ENCODE results near the gene PRKAG1.

The PRKAG1 gene

DNA sequence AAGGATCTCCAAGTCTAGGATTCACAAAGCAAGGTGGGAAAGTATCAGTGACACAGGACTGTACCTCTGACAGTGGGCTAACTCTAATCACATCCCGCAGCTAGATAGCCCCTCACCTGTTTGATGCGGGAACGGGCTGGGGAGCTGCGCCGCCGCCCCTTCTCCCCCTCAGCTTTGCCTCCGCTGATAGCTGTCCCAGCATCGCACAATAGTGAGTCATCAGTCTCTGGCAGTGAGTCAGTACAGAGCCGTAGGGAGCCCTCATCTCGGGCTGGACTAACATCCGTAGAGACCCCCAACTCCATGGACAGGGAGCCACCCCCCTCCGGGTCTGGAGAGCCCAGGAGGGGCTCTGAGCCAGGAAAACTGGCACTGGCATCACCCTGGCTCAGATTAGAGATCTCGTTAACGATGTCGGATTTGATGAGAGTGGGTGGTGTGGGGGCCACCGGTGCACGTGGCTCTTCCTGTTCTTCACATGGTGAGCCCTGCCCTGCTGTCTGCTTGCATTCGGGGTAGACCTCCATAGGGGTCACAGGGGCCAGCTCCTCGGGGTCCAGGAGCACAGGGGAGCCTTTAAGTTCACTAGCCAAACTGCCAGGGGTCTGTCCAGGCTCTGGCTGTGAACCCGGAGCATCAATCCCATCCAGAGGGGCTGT is 31.1 kb upstream of the PRKAG1 start:
- DNase-seq (ENCODE audit: low read depth, low spot score), result no peak

DNA sequence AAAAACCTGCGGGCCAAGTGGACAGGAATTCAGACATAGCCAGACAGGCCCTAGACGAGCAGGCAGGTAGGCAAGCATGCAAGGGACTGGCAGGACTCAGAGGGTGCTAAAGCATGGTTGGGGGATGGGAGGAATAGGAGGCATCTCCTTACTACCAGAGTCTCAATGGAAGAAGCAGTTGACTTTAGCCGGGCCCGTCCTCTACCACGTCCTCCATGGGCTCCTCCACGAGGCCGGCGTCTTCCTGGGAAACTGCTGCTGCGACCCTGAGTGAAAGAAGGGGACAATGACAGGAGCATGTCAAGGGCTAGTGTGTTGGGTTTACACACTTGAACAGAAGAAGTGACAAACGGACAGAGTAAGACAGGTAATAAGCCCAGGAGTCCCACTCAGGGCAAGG is 30.4 kb upstream of the PRKAG1 start:
- no peak for DNase-seq (ENCODE audit: low read depth, low spot score)

DNA sequence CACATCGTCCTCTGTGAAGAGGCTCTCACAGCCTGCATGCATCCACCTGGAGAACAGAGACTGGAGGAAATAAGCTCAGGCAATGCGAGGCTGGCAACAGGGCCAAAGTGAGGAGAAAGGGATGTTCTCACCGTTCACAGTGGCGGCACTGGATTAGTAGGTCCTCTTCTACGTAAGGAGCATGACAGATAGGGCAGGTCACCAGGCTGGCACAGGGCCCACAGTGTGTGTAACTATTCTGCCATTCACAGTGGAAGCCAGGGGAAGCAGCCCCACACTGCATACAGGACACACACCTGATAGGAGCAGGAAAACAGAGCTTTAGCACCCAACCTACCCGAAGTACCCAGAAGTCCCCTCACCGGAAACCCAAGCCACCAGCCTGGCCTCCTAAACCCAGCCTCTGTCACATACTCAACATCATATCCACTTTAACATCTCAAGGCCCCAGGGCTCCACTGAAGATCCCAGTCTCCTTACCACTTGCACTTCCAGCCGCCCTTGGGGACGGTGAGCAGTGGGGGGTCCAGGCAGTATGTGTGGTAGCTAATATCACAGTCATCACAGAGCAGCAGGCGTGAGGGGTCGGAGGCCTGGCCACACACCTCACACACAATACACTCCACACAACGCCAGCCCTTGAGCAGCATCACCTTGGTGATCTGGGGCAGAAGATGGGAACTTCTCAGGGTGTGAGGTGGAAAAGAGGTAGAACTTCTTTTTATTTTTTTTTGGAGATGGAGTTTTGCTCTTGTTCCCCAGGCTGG is 27.7 kb upstream of the PRKAG1 start:
- no peak for DNase-seq (ENCODE audit: low read depth, low spot score)

DNA sequence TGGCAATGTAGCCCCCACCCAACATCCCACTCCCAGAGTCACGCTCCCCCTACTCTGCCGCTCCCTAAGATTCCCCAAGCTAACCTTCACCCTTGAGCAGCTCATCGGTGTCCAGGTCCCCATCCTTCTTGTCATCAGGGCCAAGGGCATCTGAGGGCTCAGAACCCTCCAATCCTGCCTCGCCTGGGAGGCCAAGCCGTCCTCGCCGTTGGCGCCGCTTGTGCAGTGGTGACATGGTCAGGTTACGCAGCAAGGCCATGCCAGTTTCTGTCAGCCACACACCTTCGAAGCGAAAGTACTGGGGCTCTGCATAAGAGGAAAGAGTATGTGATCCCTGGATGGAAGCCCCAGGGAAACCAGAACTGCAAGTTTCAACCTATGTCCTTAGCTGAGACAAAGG is 26.1 kb upstream of the PRKAG1 start:
- no peak for DNase-seq (ENCODE audit: low read depth, low spot score)

DNA sequence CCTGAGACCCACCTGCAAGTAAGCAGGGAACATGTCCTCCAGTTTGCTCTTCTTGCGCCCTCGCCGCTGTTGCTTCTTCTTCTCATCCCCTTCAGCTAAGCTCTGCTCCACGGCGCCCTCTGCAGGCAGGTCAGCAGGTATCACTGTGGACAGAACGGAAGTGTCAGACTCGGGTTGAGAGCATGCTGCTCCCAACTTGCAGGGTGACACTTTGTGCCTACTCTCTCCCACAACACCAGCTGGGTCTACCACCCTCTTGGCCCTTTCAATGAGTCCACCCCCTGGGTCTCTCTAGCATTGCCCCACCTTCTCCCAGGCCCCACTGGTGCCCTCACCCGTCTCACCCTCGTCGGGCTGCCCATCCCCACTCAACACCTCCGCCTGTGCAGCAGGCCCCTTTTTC is 25.3 kb upstream of the PRKAG1 start:
- peak; percentile 66 for DNase-seq (ENCODE audit: low read depth, low spot score)

DNA sequence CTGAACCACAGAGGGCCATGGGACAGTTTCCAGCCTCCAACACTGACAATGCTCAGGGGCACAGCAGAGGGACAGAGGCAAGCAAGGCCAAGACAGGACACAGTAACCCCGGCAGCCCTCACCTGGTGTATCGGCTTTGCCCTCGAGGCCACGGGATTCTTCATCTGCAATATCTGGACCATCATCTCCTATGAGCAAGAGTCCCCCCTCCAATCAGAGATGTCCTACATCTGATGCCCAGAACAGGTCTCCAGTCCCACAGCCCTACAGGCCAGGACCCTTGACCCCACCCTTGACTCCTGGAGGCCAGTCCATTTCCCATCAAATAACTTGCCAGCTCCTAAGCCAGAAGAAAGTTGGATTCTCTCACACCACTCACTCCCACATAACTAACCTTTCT is 24.7 kb upstream of the PRKAG1 start:
- DNase-seq (ENCODE audit: low read depth, low spot score), result no peak

DNA sequence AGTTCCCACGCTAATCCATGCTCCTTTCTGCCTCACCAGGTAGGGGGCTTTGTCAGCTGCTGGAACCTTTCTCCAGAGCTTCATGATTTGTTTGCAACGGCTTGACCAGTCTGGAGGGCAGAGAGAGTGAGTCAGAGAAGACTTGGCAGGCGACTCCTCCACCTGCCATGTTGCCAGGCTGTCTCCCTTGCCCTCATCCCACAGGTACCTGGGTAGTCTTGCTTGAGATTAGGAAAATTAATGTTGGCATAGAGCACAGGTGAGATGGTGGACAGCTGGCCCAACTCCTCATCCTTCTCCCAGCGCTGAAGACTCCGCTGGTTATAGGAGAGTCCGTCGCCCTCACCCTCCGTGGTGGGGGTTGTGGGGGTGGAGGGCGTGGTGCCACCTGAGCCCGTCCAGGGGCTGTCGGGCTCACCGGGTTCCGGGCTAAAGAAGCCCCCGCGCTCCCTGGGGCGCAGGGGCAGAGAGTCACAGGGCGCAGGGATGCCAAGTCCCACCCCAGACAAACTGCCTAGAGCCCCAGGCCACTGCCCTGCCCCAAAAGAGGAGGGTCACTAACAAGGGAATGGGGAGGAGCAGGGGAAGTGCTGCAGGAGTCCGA is 23.4 kb upstream of the PRKAG1 start:
- DNase-seq (ENCODE audit: low read depth, low spot score), result no peak

DNA sequence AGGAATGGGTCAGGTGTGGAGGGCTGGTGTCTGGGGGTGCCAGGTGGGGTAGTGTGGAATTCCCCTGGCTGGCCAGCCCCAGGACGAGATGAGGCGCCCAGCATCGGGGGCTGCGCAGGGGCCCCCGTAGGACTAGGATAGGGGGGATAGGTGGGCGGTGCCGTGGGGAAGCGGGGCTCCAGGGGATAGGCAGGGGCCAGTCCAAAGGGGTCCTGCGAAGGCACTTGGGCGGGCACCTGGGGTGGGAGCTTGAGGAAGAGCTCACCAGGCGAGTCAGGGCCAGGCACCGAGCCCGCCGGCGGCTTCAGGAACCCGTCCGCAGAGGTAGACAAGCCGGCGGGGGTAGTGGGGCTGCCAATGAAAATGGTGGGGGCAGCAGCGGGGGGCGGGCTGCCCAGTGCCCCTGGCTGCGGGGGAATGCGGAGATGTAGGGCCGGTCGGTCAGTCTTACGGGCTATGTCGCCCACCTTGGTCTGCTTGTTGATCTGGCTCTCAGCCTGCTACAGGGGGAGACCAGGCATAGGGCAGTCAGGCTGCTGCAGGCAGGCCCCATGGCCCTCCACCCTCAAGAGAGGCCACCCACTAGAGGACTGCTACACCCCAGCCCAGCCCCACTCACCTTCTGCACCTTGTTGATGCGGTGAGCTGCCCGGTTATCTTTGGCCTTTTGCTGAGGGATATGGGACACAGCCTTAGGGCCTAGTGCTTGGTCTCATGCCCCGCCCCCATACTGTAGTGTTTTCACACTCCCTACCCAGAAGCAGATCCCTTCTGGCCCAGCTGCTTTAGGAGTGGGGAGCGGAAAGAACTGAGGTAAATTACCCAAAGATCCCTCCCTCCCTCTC is 22.7 kb upstream of the PRKAG1 start:
- no peak for DNase-seq (ENCODE audit: low read depth, low spot score)

DNA sequence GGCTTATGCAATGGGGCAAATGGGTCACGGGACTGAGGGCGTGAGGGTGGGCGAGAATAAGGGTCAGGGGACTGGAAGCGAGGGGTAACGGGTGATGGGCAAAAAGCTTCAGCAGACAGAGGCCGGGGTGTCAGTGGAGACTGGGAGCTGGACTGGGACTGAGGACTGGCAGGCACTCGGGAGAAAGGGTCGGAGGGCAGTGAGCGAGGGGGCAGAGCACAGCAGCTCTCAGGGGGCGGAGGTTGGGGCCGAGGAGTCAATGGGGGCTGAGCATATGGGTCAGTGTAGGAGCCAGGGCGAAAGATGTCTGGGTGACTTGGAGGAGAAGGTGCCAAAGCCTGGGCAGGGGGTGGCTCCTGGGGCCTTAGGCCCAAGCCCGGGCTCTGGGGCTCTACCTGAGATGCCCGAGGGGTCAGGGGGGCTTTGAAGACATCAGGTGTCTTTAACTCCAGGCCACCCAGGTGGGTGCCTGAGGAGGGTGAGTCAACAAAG is 21.8 kb upstream of the PRKAG1 start:
- DNase-seq (ENCODE audit: low read depth, low spot score), result no peak

DNA sequence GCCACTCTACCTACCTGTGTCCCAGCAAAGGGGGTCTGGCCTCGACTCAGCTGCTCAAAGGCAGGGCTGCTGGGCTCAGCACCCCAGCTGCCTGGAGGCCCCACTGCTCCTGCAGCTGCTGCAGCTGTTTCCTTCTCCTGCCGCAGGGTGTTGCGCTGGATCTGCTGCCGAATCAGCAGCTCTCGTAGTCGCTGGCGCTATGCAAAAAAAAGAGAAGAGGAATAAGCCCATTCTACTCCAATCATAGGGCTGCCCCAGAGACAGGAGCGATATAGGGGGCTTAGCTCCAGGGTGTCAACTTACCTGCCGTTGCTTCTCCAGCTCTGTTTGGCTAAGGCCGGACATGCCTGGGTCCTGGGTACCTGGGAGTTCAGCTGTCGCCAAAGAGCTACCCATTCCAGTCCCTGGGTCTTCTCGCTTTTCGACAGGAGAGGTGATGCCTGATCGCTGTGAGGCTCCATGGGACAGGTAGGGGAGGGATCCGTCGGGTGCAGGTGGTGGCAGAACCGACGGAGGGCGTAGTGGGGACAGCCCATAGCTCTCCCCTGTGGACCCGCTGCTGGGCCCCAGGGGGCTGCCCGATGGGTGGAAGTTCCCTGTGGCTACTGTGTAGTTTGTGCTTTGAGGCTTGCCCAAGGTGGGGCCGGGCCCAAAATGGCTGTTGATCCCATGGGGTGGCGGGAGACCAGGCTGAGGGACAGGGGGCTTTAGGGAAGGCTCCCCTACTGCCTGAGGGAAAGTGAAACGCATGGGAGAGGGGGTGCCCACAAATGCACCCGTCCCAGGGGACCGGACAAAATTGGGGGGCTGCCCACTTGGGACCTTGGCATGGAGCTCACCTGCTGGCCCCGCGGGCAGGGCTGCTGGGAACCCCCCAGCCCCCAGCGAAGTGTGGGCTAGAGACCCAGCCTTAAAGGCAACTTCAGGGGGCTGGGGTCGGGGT is 21.1 kb upstream of the PRKAG1 start:
- DNase-seq (ENCODE audit: low read depth, low spot score), result no peak

DNA sequence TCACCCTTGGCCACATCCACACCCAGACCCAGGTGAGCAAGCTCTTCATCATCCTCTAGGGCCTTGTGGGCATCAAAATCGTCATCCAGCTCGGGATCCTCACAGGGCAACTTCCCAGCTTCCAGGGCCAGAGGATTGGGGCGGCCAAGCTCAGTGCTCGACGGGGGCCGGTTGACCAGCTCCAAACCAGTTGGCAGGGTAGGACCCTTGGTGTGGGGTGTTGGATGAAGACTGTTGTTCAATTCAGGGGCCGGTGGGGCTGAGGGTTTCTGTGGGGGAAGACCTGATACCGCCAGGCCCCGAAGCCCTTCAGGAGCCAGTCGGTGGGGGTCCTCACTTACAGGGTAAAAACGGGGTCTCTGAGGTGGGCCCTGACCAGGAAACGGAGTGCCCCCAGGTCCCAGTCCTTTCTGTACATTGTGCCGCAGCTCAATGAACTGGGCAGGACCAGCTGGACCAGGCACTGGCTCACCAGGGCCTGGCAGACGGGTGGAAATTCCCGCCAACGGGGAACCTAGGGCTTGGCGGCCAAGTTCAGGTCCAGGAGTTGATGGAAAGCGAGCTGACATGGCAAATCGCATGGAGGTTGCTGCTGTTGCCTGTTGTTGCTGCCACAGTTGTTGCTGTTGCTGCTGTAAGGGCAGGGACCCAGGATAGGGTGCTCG is 19.8 kb upstream of the PRKAG1 start:
- DNase-seq (ENCODE audit: low read depth, low spot score), result no peak

DNA sequence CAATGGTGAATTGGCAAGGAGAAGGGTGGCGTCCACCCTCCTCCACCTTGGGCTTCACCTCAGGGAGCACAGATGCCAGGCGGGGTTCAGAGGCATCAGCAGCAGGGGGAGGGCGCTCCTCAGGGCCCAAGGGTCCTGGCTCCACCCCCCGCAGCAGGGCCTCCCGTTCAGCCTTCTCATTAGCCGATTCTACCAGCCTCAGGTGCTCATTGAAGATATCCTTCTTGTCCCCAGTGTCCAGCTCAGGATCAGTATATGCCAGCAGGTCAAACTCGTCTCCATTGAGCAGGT is 19.3 kb upstream of the PRKAG1 start:
- no peak for DNase-seq (ENCODE audit: low read depth, low spot score)

DNA sequence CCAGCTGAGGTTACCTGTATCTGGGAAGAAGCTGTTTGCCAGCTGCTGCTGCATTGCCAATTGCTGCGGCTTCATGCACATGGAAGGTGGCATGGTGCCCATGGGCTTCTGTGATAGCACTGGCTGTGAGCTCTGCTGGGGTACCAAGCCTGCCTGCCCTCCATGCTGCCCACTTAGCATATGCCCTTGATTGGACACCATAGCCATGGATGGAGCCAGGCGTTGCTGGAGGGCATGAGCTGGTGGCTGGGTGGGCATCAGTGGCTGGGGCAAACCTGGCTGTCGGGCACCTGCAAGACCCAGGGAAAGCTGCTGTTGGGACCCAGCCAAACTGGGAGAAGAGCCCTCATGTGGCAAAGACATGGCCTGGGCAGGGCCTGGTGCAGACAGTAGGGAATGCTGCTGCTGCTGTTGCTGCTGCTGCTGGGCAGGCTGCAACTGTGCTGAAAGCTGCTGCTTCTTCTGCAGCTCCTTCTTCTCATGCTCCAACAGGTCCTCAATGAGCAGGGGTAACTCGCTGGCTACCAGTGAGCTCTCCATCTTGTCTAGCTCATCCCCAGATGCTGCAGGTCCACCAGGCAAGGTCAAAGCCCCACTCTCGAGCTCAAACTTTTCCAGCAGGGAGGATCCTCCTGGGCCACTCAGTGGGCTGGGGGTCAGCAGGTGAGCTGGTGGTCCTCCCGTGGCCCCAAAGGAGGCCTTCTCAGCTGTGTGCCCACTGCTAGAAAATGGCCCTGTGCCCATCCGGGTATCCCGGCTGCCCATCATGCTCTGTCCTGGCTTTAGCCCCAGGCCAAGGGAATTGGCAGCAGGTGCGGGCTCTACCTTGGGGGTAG is 18.8 kb upstream of the PRKAG1 start:
- no peak for DNase-seq (ENCODE audit: low read depth, low spot score)

DNA sequence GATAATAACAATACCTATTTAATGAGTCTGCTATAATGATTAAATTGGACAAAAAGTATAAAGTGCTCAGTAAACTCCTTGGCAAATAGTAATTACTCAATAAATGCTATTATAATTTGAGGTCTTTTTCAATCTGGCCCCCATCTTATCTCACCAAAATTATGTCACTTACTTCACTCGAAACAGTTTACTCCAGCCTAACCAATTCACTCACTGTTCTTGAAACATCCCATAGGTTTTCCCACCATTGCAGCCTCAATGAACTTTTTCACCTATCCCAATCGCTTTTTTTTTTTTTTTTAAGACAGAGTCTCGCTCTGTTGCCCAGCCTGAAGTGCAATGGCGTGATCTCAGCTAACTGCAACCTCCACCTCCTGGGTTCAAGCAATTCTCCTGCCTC is 17.5 kb upstream of the PRKAG1 start:
- DNase-seq (ENCODE audit: low read depth, low spot score), result no peak

DNA sequence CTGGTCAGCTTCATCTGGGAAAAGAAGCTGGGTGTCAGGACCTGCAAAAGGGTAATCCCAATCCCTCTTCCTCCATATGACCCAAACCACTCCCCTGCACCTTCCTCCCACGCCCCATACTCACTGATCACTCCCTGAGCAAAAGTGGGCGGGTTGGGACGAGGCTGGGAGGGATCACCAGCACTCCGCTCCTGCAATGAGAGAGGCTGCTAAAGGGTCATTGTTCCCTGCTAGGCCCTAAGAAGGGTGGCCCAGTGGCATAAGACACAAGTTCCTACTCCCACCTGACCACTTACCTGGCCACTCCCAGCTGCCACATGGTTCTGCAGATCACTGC is 15.7 kb upstream of the PRKAG1 start:
- DNase-seq (ENCODE audit: low read depth, low spot score), result no peak

DNA sequence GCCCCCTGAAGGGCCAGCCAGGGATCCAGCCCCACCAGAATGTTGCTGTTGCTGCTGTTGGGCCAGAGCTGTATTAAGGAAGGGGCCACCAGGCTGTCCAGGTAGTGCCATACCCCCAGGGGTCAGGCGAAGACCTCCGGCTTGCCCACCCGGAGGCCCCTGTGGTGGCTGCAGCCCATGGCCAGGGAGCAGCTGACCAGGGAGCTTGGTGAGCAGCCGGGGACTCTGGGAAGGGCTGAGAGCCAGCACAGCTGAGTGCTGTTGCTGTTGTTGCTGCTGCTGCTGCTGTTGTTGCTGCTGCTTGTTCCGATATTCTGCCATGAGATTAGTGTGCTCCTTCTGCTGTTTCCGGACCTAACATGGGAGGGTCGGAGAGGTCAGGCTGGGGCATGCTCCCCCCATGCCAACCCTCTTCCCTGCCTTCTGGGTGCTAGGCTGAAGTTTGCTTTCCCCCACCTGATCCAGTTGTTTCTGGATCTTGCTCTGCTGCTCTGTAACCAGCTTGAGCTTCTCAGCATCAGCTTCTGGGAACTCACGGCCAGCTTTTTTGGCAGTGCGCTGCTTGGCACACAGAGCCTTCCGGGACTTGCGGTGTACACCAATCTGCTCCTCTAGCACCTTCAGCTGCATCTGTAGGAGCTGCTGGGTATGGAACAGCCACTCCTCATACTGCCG is 15.2 kb upstream of the PRKAG1 start:
- no peak for DNase-seq (ENCODE audit: low read depth, low spot score)

DNA sequence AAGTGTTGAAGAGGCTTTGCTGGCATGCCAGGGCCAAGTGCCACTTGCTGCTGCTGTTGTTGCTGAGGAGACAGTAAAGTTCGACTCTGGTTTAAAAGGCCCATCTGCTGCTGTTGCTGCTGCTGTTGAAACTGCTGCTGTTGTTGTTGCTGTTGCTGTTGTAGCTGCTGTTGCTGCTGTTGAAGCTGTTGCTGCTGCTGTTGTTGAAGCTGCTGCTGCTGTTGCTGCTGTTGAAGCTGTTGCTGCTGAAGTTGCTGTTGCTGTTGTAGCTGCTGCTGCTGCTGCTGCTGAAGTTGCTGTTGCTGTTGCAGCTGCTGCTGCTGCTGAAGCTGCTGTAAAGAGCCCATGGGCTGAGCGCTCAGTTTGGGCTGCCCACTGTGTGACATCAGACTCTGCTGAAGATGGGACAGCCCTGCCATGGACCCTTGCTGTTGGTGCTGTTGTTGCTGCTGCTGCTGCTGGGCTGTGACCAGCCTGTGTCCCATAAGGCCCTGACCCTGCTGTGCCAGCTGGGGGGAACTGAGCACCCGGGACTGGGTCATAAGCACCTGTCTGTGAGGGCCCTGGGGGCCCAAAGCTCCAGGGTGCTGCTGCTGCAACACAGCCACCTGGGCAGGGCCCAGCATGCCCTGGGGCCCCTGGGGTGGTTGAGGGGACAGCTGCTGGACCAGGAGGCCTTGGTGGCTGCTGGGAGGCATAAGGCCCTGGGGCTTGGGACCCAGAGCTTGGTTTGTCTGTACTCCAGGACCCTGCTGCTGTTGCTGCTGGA is 14.3 kb upstream of the PRKAG1 start:
- no peak for DNase-seq (ENCODE audit: low read depth, low spot score)

DNA sequence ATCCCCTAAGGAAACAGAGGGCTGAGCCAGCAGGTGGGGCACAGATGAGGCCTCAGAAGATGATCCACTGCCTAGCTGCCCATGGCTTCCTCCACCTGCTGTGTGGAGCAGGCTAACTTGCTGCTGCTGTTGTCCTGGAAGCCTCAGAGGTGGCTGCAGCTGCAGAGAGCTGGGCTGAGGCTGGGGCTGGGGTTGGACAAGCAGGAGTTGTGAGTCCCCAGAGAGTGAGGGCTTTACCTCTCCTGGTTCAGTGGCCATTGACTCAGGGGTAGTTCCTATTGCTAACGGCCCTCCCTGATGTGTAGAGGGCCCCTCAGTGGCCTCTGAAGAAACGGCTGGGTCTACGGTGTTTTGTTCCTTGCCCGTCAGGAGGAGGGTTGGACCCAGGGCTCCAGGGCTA is 13.7 kb upstream of the PRKAG1 start:
- DNase-seq (ENCODE audit: low read depth, low spot score), result no peak

All from activated naive CD8-positive, alpha-beta T cell treated with anti-CD3 and anti-CD28 coated beads, Interleukin-2, amount 50 U/mL, for 16 hours (primary cell).